22Rv1 (cell line): Measurements from ENCODE around the gene FARP1.

ENCODE experiments used
- H3K27ac ChIP-seq: fragments of 450-650 bp; 2 replicates; pipeline ENCODE4 v1.5.1; 2017
- ZFX ChIP-seq: fragments of 450-650 bp; IDR thresholded peaks from 2 replicates; pipeline ENCODE4 v1.6.1; 2017; ENCODE audit warnings: antibody characterized with exemption, borderline replicate concordance
- TF ChIP-seq, protein P1 (sequence below): fragments of 450-650 bp; IDR thresholded peaks from 2 replicates; pipeline ENCODE4 v1.5.1; 2017; ENCODE audit warnings: mild to moderate bottlenecking

The FARP1 gene

DNA sequence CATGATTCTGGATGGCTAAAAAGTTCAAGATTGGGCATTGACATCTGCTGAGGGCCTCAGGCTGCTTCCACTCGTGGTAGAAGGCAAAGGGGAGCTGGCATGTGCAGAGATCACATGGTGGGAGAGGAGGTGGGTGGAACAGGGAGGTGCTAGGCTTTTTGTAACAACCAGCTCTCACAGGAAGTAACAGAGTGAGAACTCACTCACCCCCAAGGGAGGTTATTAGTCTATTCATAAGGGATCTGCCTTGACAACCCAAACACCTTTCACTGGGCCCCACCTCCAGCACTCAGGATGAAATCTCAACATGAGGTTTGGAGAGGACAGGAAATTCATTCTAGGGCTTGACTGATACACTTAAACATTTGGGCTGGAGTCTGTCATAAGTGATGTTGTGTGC lies 231.9 kb downstream of the FARP1 start:
- TF ChIP-seq, protein P1, sequence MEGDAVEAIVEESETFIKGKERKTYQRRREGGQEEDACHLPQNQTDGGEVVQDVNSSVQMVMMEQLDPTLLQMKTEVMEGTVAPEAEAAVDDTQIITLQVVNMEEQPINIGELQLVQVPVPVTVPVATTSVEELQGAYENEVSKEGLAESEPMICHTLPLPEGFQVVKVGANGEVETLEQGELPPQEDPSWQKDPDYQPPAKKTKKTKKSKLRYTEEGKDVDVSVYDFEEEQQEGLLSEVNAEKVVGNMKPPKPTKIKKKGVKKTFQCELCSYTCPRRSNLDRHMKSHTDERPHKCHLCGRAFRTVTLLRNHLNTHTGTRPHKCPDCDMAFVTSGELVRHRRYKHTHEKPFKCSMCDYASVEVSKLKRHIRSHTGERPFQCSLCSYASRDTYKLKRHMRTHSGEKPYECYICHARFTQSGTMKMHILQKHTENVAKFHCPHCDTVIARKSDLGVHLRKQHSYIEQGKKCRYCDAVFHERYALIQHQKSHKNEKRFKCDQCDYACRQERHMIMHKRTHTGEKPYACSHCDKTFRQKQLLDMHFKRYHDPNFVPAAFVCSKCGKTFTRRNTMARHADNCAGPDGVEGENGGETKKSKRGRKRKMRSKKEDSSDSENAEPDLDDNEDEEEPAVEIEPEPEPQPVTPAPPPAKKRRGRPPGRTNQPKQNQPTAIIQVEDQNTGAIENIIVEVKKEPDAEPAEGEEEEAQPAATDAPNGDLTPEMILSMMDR, result no peak
- TF ChIP-seq ZFX, result no peak
- H3K27ac ChIP-seq, result no peak overlapping the region

DNA sequence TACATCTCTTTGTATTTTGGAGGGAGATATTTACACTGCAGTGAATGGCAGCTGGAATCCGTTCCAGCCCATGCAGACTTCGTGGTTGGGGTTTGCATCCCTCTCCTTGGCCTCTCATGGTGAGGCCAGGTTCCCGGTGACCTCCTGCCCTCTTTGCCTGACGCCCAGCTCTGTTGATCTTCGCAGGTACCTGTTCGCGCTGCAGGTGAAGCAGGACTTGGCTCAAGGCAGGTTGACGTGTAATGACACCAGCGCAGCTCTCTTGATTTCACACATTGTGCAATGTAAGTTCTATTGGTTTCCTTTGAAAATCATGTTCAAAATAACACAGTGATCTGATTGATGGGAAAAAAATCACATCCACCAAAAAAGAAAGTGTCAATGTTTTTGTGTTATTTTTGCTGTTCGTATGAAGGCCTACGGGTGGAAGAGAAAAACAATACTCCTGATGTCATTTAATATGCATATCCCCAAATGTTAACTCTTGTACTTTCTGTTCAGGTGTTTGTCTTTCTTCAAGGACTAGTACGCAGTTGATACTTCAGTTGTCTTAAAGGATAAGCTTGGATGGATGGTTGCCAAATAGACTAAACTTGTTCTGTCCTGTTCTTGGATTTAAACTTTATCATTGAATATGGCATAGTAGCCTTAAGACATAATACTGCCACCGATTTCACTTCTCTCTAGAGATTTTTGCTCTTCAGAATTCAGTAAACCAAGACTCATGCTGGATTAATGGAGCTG lies 234.9 kb downstream of the FARP1 start:
- TF ChIP-seq, protein P1, result no peak
- TF ChIP-seq ZFX, result no peak
- H3K27ac ChIP-seq, result no peak overlapping the region

DNA sequence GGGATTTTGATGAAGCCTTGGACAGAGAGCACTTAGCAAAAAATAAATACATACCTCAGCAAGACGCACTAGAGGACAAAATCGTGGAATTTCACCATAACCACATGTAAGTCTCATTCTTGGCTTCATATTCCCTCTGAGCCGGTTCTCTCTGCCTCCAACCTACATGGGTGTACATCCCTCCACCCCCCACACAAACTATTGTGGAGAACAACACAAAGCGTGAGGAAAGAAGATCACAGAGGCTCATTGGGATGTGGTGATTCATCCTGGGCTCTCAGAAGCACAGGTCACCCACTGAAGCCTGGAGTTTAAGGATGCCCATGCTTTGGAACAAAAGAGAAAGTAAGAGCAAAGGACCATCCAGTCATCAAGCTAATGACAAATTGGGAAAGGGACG lies 241.8 kb downstream of the FARP1 start:
- TF ChIP-seq, protein P1, result no peak
- no peak for TF ChIP-seq ZFX
- H3K27ac ChIP-seq, result no peak overlapping the region

DNA sequence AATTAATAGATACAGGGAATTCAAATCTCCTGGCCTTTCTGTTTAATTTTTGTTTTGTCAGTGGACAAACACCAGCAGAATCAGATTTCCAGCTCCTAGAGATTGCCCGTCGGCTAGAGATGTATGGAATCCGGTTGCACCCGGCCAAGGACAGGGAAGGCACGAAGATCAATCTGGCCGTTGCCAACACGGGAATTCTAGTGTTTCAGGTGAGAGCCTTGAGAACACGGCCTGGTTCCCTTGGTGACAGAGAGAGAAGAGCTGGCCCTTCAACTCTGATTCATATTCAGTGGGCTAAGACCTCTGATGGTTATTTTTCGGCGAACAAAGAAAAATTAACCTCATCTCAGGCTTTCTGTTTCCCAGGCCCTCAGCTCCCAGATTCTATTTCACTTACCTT lies 242.7 kb downstream of the FARP1 start:
- H3K27ac ChIP-seq, result no peak overlapping the region

DNA sequence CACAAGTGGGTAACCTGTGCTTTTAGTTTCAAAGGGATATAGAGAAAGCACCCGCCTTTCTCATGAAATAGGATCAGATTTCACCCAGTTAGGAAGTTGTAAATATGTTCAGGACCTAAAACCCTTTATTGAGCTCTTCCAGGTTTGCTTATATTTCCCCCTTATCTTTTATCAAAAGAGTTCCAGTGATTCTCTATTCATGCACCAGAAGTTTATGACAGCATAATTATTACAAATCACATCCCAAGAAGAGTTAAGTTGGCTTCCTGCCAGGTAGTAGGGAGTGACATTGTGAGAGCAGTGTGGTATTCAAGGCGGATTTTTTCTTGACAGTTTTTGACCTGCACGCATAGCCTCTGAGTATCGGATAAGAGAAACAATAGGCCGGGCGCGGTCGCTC lies 243.7 kb downstream of the FARP1 start:
- TF ChIP-seq ZFX, result no peak
- TF ChIP-seq, protein P1, result no peak
- H3K27ac ChIP-seq, result no peak overlapping the region

More for the DNA sequence above, 242.7 kb downstream of the FARP1 start:
- TF ChIP-seq, protein P1, result no peak

DNA sequence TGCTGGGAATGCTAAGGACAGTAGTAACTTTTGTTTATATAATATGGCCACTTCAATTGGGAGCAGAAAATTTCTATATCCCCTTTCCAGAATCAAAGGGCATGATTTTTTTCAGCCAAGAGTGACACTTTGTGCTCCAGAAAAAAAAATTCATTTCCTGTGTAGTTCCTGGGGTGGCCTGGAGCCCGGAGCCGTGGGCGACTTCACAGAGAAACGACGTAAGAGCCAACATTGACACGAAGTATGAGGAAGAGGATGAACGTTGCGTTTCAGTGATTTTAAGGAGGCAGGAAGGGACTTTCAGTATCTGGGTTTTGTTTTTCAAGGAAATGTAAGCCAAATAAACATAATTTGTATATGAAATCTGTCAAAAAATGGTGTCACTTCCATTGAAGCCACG lies 246.4 kb downstream of the FARP1 start:
- TF ChIP-seq, protein P1, result no peak
- no peak for TF ChIP-seq ZFX
- no peak overlapping the region for H3K27ac ChIP-seq

DNA sequence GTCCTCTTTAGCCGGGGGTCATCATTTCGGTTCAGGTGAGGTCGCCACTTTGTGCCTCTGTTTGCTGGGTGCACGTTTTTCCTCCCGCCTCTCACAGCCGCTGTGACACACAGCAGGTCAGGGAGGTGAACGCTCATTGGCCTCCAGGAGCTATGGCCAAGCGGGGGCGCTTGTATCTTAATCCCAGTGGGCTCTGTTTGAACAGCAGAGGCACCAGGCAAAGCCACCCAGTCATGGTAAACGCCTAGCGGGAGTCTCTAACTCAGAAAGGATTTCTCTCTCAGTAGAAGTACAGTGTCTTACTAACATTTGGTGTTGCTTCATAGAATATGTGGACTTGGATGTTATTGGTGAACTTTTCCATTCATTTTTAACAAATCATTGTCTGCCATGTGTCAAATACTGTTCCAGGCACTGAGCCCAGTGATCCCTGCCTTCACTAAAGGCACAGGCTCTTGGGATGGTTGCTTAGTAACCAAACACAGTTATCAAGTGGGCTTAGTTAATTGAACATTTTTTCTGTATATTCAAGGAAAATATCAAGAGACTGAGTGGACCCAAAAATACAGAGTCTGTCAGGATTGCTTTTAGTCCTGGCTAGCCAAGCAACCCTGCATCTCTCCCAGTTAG lies 247.3 kb downstream of the FARP1 start:
- TF ChIP-seq, protein P1, result no peak
- no peak for TF ChIP-seq ZFX
- no peak overlapping the region for H3K27ac ChIP-seq
